ENCODE results near the gene GSTM3. TPM values are rescaled to one million over a fixed set of nuclear protein-coding genes. Genes with fewer than 3 reads are reported as not detected.

The GSTM3 gene
- total RNA-seq, result 93.2 TPM
- long read RNA-seq, full-length matches to known transcripts, result 40 of 41 reads
- long read RNA-seq, partial matches to known transcripts, result 1 of 41 reads
- long read RNA-seq, other reads (novel, unspliced or antisense), result 0 of 41 reads

- no peak for DNase-seq (ENCODE audit: low spot score)
- intact Hi-C loops (cut with DNase I), result no loop called here
Measured at GRCh38 chr1:109740615-109741373, at the start of gene GSTM3. TSS of gene GSTM3 (minus strand) at chr1:109741038. CDS start at chr1:109740287, 751 bp downstream.

- intact Hi-C loops (cut with DNase I), result loop anchor here (5.0 kb wide), 3 partner anchors 107 to 192 kb away; partner anchors contain the start of genes AHCYL1 and CSF1
- no peak for DNase-seq (ENCODE audit: low spot score)
Measured at GRCh38 chr1:109790329-109790728, 49.5 kb upstream of the GSTM3 start.

- intact Hi-C loops (cut with DNase I), result loop anchor here (5.0 kb wide), 3 partner anchors 108 to 193 kb away; partner anchors contain the start of genes AHCYL1 and CSF1
- DNase-seq (ENCODE audit: low spot score), result peak; percentile 49
Measured at GRCh38 chr1:109789551-109790180, 48.8 kb upstream of the GSTM3 start.

- DNase-seq (ENCODE audit: low spot score), result peak; percentile 75
- intact Hi-C loops (cut with DNase I), result no loop called here
Measured at GRCh38 chr1:109788695-109789521, 48.1 kb upstream of the GSTM3 start.

- peak; percentile 56 for DNase-seq (ENCODE audit: low spot score)
- intact Hi-C loops (cut with DNase I), result no loop called here
Measured at GRCh38 chr1:109787845-109788601, 47.2 kb upstream of the GSTM3 start.

GRCh38 chr1:109787211-109787844, 46.5 kb upstream of the GSTM3 start:
- DNase-seq (ENCODE audit: low spot score), result peak; percentile 50
- intact Hi-C loops (cut with DNase I), result no loop called here

- intact Hi-C loops (cut with DNase I), result no loop called here
- DNase-seq (ENCODE audit: low spot score), result peak; percentile 66
Measured at GRCh38 chr1:109786531-109787021, 45.7 kb upstream of the GSTM3 start.

GRCh38 chr1:109786112-109786480, 45.3 kb upstream of the GSTM3 start:
- no peak for DNase-seq (ENCODE audit: low spot score)
- intact Hi-C loops (cut with DNase I), result no loop called here

- peak; percentile 36 for DNase-seq (ENCODE audit: low spot score)
- intact Hi-C loops (cut with DNase I), result no loop called here
Measured at GRCh38 chr1:109785446-109786111, 44.7 kb upstream of the GSTM3 start.

GRCh38 chr1:109784551-109785252, 43.9 kb upstream of the GSTM3 start:
- intact Hi-C loops (cut with DNase I), result no loop called here
- DNase-seq (ENCODE audit: low spot score), result peak; percentile 4

- intact Hi-C loops (cut with DNase I), result no loop called here
- DNase-seq (ENCODE audit: low spot score), result no peak
Measured at GRCh38 chr1:109783436-109783835, 42.6 kb upstream of the GSTM3 start.

- intact Hi-C loops (cut with DNase I), result no loop called here
- DNase-seq (ENCODE audit: low spot score), result no peak
Measured at GRCh38 chr1:109782927-109783326, 42.1 kb upstream of the GSTM3 start.

GRCh38 chr1:109782514-109782913, 41.7 kb upstream of the GSTM3 start:
- intact Hi-C loops (cut with DNase I), result no loop called here
- DNase-seq (ENCODE audit: low spot score), result no peak

GRCh38 chr1:109781806-109782205, 41.0 kb upstream of the GSTM3 start:
- no peak for DNase-seq (ENCODE audit: low spot score)
- intact Hi-C loops (cut with DNase I), result no loop called here

- intact Hi-C loops (cut with DNase I), result no loop called here
Measured at GRCh38 chr1:109780982-109781381, 40.1 kb upstream of the GSTM3 start.

GRCh38 chr1:109777980-109778625, 37.3 kb upstream of the GSTM3 start:
- DNase-seq (ENCODE audit: low spot score), result peak; percentile 59
- intact Hi-C loops (cut with DNase I), result loop anchor here (1.0 to 5.0 kb wide), 2 partner anchors 134 to 206 kb away; partner anchors contain the start of genes AHCYL1 and CSF1

More at GRCh38 chr1:109780982-109781381, 40.1 kb upstream of the GSTM3 start:
- no peak for DNase-seq (ENCODE audit: low spot score)

GRCh38 chr1:109777436-109777835, 36.6 kb upstream of the GSTM3 start:
- intact Hi-C loops (cut with DNase I), result loop anchor here (1.0 to 5.0 kb wide), 2 partner anchors 135 to 207 kb away; partner anchors contain the start of genes AHCYL1 and CSF1

More at GRCh38 chr1:109777436-109777835, 36.6 kb upstream of the GSTM3 start:
- DNase-seq (ENCODE audit: low spot score), result peak; percentile 12
